HepG2 (cell line): ENCODE results near the gene ITCH. TPM values are rescaled to one million over a fixed set of nuclear protein-coding genes. Genes with fewer than 3 reads are reported as not detected.
A peak's percentile ranks its signal among the peaks of the same experiment; 100 is the strongest.

Experiments used
- GTF3A ChIP-seq: sonication (generic); formaldehyde crosslinking; conservative IDR thresholded peaks from 2 replicates; pipeline ENCODE4 v1.4.0; 2020; ENCODE audit warnings: mild to moderate bottlenecking, missing genetic modification reagents
- TBL1XR1 ChIP-seq: fragments of 150-350 bp; IDR thresholded peaks from 2 replicates; pipeline ENCODE4 v1.6.1; 2014; ENCODE audit warnings: borderline replicate concordance, low read length; ENCODE audit not compliant: partially characterized antibody
- TCF12 ChIP-seq, 2 experiments: fragments of 450-650 bp in 1 of 2; sonication (generic) in 1 of 2; formaldehyde crosslinking in 1 of 2; IDR thresholded peaks; 2 replicates each; pipeline versions ENCODE4 v1.6.1 to v1.8.0; 2017 to 2022; ENCODE audit warnings: antibody characterized with exemption in 1 of 2, mild to moderate bottlenecking in 1 of 2, missing genetic modification reagents in 1 of 2, moderate library complexity in 1 of 2
- ZFY ChIP-seq: sonication (generic); formaldehyde crosslinking; IDR thresholded peaks from 2 replicates; pipeline ENCODE4 v1.4.0; 2020; ENCODE audit warnings: missing genetic modification reagents
- ZNF143 ChIP-seq: sonication (generic); formaldehyde crosslinking; IDR thresholded peaks from 2 replicates; pipeline ENCODE4 v1.4.0; 2020; ENCODE audit warnings: missing genetic modification reagents
- ZNF263 ChIP-seq: sonication (generic); formaldehyde crosslinking; IDR thresholded peaks from 2 replicates; pipeline ENCODE4 v1.4.0; 2020; ENCODE audit warnings: missing genetic modification reagents
- ZNF577 ChIP-seq: sonication (generic); formaldehyde crosslinking; IDR thresholded peaks from 2 replicates; pipeline ENCODE4 v1.4.0; 2020; ENCODE audit warnings: mild to moderate bottlenecking, low read depth, missing genetic modification reagents, borderline replicate concordance
- ZNF605 ChIP-seq: sonication (generic); formaldehyde crosslinking; IDR thresholded peaks from 2 replicates; pipeline ENCODE4 v1.8.0; 2022; ENCODE audit warnings: mild to moderate bottlenecking, missing genetic modification reagents
- polyA plus RNA-seq, 8 experiments: library from polyadenylated mRNA; depleted of rRNA in 3 of 8; stranded (reverse) in 7 of 8; unstranded in 1 of 8; fragments of >200 nt; fragmentation: Illumina TruSeq in 4 of 8; extraction: Trizol in 4 of 8; gene quantifications; 2 replicates each; pipeline versions ENCODE4 v1.2.1 to v1.2.3, GENCODE V29; 2011 to 2016; ENCODE audit warnings: low read depth in 4 of 8, missing spikeins in 1 of 8, mixed read lengths in 1 of 8; ENCODE audit not compliant: insufficient read depth in 1 of 8
- total RNA-seq, 5 experiments: library from RNA; depleted of rRNA; stranded (reverse); fragments of >200 nt; fragmentation: Illumina TruSeq; extraction: Trizol; gene quantifications; 2 replicates each; pipeline ENCODE4 v1.2.3, GENCODE V29; 2016; ENCODE audit warnings: low read depth in 1 of 5
- TF ChIP-seq, protein P1 (sequence below): sonication (generic); formaldehyde crosslinking; IDR thresholded peaks from 2 replicates; pipeline ENCODE4 v1.5.1; 2020; ENCODE audit warnings: mild to moderate bottlenecking, missing genetic modification reagents, borderline replicate concordance
- TF ChIP-seq, protein P2 (sequence below): sonication (generic); formaldehyde crosslinking; IDR thresholded peaks from 2 replicates; pipeline ENCODE4 v1.5.0; 2020; ENCODE audit warnings: mild to moderate bottlenecking, missing genetic modification reagents, moderate library complexity
- TF ChIP-seq, protein P3 (sequence below), 2 experiments: IDR thresholded peaks; 2 replicates each; pipeline ENCODE4 v1.6.1; 2011 to 2012; ENCODE audit warnings: low read length in 2 of 2, borderline replicate concordance in 1 of 2, low read depth in 1 of 2, mild to moderate bottlenecking in 1 of 2, moderate library complexity in 1 of 2
- TF ChIP-seq, protein P4 (sequence below): sonication (generic); formaldehyde crosslinking; IDR thresholded peaks from 2 replicates; pipeline ENCODE4 v1.4.0; 2020; ENCODE audit warnings: missing genetic modification reagents
- TF ChIP-seq, protein P5 (sequence below): sonication (generic); formaldehyde crosslinking; IDR thresholded peaks from 2 replicates; pipeline ENCODE4 v1.8.1; 2023; ENCODE audit warnings: mild to moderate bottlenecking, inconsistent platforms, moderate library complexity, missing genetic modification reagents, borderline replicate concordance

ITCH gene
- total and polyA plus RNA-seq, 2 of the 13 experiments (the other 11 are each of a cell fraction or from before 2014, with no cell fraction given) = 20.5 to 112 TPM

DNA sequence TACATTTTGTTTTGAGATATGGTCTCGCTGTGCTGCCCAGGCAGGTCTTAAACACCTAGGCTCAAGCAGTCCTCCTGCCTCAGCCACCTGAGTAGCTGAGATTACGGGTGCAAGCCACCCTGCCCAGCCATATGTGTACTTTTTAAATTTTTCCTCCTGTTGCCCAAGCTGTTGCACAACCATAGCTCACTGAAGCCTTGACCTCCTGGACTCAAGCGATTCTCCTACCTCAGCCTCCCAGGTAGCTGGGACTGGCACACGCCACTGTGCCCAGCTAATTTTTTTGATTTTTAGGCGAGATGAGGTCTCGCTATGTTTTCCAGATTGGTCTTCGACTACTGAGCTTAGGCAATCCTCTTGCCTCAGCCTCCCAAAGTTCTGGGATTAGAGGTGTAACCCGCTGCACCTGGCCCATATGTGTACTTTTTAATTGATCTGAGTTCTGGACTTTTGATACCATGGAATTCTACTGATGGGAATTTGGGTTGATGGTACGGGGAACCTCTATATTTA is 44.9 kb downstream of the ITCH start (continued):
- TF ChIP-seq, protein P1, sequence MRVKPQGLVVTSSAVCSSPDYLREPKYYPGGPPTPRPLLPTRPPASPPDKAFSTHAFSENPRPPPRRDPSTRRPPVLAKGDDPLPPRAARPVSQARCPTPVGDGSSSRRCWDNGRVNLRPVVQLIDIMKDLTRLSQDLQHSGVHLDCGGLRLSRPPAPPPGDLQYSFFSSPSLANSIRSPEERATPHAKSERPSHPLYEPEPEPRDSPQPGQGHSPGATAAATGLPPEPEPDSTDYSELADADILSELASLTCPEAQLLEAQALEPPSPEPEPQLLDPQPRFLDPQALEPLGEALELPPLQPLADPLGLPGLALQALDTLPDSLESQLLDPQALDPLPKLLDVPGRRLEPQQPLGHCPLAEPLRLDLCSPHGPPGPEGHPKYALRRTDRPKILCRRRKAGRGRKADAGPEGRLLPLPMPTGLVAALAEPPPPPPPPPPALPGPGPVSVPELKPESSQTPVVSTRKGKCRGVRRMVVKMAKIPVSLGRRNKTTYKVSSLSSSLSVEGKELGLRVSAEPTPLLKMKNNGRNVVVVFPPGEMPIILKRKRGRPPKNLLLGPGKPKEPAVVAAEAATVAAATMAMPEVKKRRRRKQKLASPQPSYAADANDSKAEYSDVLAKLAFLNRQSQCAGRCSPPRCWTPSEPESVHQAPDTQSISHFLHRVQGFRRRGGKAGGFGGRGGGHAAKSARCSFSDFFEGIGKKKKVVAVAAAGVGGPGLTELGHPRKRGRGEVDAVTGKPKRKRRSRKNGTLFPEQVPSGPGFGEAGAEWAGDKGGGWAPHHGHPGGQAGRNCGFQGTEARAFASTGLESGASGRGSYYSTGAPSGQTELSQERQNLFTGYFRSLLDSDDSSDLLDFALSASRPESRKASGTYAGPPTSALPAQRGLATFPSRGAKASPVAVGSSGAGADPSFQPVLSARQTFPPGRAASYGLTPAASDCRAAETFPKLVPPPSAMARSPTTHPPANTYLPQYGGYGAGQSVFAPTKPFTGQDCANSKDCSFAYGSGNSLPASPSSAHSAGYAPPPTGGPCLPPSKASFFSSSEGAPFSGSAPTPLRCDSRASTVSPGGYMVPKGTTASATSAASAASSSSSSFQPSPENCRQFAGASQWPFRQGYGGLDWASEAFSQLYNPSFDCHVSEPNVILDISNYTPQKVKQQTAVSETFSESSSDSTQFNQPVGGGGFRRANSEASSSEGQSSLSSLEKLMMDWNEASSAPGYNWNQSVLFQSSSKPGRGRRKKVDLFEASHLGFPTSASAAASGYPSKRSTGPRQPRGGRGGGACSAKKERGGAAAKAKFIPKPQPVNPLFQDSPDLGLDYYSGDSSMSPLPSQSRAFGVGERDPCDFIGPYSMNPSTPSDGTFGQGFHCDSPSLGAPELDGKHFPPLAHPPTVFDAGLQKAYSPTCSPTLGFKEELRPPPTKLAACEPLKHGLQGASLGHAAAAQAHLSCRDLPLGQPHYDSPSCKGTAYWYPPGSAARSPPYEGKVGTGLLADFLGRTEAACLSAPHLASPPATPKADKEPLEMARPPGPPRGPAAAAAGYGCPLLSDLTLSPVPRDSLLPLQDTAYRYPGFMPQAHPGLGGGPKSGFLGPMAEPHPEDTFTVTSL (CRISPR knock-in tag) = peak; percentile 99
- TF ChIP-seq ZNF605 (peak; percentile 95), ZNF143 (peak; percentile 59; the same call in 1 of the 2 replicates), ZFY (CRISPR knock-in tag) (0 out of 2 replicates have a peak, but pooled peaks have one; percentile 32), ZNF263 (CRISPR knock-in tag) (peak; percentile 84), GTF3A (CRISPR knock-in tag) (0 out of 2 replicates have a peak, but pooled peaks have one; percentile 44), TCF12 (IDR thresholded peaks at IDR 0.05) (no peak), TCF12 (CRISPR knock-in tag; IDR thresholded peaks at IDR 0.05) (peak; percentile 96; the same call in 1 of the 2 replicates), TBL1XR1 (peak; percentile 29), ZNF577 (CRISPR knock-in tag) (no peak)
- TF ChIP-seq, protein P2, sequence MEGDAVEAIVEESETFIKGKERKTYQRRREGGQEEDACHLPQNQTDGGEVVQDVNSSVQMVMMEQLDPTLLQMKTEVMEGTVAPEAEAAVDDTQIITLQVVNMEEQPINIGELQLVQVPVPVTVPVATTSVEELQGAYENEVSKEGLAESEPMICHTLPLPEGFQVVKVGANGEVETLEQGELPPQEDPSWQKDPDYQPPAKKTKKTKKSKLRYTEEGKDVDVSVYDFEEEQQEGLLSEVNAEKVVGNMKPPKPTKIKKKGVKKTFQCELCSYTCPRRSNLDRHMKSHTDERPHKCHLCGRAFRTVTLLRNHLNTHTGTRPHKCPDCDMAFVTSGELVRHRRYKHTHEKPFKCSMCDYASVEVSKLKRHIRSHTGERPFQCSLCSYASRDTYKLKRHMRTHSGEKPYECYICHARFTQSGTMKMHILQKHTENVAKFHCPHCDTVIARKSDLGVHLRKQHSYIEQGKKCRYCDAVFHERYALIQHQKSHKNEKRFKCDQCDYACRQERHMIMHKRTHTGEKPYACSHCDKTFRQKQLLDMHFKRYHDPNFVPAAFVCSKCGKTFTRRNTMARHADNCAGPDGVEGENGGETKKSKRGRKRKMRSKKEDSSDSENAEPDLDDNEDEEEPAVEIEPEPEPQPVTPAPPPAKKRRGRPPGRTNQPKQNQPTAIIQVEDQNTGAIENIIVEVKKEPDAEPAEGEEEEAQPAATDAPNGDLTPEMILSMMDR (CRISPR knock-in tag) = peak; percentile 29; the same call in 1 of the 2 replicates
- TF ChIP-seq, protein P3, sequence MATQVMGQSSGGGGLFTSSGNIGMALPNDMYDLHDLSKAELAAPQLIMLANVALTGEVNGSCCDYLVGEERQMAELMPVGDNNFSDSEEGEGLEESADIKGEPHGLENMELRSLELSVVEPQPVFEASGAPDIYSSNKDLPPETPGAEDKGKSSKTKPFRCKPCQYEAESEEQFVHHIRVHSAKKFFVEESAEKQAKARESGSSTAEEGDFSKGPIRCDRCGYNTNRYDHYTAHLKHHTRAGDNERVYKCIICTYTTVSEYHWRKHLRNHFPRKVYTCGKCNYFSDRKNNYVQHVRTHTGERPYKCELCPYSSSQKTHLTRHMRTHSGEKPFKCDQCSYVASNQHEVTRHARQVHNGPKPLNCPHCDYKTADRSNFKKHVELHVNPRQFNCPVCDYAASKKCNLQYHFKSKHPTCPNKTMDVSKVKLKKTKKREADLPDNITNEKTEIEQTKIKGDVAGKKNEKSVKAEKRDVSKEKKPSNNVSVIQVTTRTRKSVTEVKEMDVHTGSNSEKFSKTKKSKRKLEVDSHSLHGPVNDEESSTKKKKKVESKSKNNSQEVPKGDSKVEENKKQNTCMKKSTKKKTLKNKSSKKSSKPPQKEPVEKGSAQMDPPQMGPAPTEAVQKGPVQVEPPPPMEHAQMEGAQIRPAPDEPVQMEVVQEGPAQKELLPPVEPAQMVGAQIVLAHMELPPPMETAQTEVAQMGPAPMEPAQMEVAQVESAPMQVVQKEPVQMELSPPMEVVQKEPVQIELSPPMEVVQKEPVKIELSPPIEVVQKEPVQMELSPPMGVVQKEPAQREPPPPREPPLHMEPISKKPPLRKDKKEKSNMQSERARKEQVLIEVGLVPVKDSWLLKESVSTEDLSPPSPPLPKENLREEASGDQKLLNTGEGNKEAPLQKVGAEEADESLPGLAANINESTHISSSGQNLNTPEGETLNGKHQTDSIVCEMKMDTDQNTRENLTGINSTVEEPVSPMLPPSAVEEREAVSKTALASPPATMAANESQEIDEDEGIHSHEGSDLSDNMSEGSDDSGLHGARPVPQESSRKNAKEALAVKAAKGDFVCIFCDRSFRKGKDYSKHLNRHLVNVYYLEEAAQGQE (IDR thresholded peaks at IDR 0.05; ENCODE audit: borderline replicate concordance in 1 of 2, low read depth in 1 of 2, low read length in 2 of 2) = 0 out of 4 replicates have a peak, but pooled peaks of 1 of the 2 experiments have one; percentile 21
- TF ChIP-seq, protein P4, sequence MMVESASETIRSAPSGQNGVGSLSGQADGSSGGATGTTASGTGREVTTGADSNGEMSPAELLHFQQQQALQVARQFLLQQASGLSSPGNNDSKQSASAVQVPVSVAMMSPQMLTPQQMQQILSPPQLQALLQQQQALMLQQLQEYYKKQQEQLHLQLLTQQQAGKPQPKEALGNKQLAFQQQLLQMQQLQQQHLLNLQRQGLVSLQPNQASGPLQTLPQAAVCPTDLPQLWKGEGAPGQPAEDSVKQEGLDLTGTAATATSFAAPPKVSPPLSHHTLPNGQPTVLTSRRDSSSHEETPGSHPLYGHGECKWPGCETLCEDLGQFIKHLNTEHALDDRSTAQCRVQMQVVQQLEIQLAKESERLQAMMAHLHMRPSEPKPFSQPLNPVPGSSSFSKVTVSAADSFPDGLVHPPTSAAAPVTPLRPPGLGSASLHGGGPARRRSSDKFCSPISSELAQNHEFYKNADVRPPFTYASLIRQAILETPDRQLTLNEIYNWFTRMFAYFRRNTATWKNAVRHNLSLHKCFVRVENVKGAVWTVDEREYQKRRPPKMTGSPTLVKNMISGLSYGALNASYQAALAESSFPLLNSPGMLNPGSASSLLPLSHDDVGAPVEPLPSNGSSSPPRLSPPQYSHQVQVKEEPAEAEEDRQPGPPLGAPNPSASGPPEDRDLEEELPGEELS (CRISPR knock-in tag) = peak; percentile 93
- TF ChIP-seq, protein P5, sequence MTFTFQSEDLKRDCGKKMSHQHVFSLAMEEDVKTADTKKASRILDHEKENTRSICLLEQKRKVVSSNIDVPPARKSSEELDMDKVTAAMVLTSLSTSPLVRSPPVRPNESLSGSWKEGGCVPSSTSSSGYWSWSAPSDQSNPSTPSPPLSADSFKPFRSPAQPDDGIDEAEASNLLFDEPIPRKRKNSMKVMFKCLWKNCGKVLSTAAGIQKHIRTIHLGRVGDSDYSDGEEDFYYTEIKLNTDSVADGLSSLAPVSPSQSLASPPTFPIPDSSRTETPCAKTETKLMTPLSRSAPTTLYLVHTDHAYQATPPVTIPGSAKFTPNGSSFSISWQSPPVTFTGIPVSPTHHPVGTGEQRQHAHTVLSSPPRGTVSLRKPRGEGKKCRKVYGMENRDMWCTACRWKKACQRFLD = peak; percentile 47; the same call in 1 of the 2 replicates
